ENCODE data around the gene RASL11A.

Gene RASL11A

GRCh38 chr13:27266917-27267316, 3.7 kb upstream of the RASL11A start:
- no peak overlapping the region for H3K4me3 ChIP-seq (ENCODE audit: low read length)
- no peak for TF ChIP-seq CTCF (conservative IDR thresholded peaks at IDR 0.05; ENCODE audit: low read depth, low read length)
- DNase-seq (ENCODE audit: low read depth) = no peak

GRCh38 chr13:27267596-27267995, 3.0 kb upstream of the RASL11A start:
- no peak for DNase-seq (ENCODE audit: low read depth)
- no peak for TF ChIP-seq CTCF (conservative IDR thresholded peaks at IDR 0.05; ENCODE audit: low read depth, low read length)
- H3K4me3 ChIP-seq (ENCODE audit: low read length) = no peak overlapping the region

GRCh38 chr13:27269114-27269665, 1.4 kb upstream of the RASL11A start:
- no peak for DNase-seq (ENCODE audit: low read depth)
- no peak overlapping the region for H3K4me3 ChIP-seq (ENCODE audit: low read length)
- TF ChIP-seq CTCF (conservative IDR thresholded peaks at IDR 0.05; ENCODE audit: low read depth, low read length) = no peak

GRCh38 chr13:27271570-27272096, 1.0 kb downstream of the RASL11A start:
- H3K4me3 ChIP-seq (ENCODE audit: low read length) = peak overlapping the region; percentile 63
- DNase-seq (ENCODE audit: low read depth) = no peak
- TF ChIP-seq CTCF (conservative IDR thresholded peaks at IDR 0.05; ENCODE audit: low read depth, low read length) = no peak

GRCh38 chr13:27273658-27274425, 3.2 kb downstream of the RASL11A start:
- DNase-seq (ENCODE audit: low read depth) = no peak
- H3K4me3 ChIP-seq (ENCODE audit: low read length) = no peak overlapping the region

GRCh38 chr13:27274631-27275030, 4.0 kb downstream of the RASL11A start:
- DNase-seq (ENCODE audit: low read depth) = no peak
- no peak for TF ChIP-seq CTCF (conservative IDR thresholded peaks at IDR 0.05; ENCODE audit: low read depth, low read length)
- H3K4me3 ChIP-seq (ENCODE audit: low read length) = no peak overlapping the region

More at GRCh38 chr13:27273658-27274425, 3.2 kb downstream of the RASL11A start:
- TF ChIP-seq CTCF (conservative IDR thresholded peaks at IDR 0.05; ENCODE audit: low read depth, low read length) = no peak

- no peak for TF ChIP-seq CTCF (conservative IDR thresholded peaks at IDR 0.05; ENCODE audit: low read depth, low read length)
- no peak overlapping the region for H3K4me3 ChIP-seq (ENCODE audit: low read length)
- DNase-seq (ENCODE audit: low read depth) = no peak
These were observed 5.6 kb downstream of the RASL11A start for GRCh38 chr13:27276188-27276587.
